ENCODE results near the gene C2CD4D. TPM values are rescaled to one million over a fixed set of nuclear protein-coding genes. Genes with fewer than 3 reads are reported as not detected.

Gene C2CD4D
- total RNA-seq, 1 donor from 2014 or later: 0.16 TPM

DNA sequence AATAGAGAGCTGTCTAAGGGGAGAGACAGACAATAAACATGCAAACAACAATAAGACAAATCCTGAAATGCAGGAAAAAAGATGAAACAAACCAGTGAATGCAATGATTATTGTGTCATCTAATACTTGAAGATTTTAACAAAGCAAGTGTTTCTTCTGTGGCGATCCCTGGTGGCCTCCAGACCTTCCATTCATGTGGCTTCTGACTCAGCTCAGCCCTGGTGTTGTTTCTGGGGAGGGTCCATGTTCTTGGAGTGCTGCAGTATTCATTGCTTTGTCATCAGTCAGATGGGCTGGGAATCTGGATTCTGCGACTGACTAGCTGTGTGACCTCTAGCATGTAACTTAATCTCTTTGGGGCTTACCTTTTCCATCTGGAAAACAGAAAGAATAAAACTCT, 1.5 kb upstream of the C2CD4D start:
- Histone ChIP-seq H3K27me3 (ENCODE audit: insufficient read depth, low read length) (peaks cover 21% of the 10 kb centered on the region), H3K9ac (ENCODE audit: low read length) (no peak overlapping the region), H3K4me3 (ENCODE audit: insufficient read depth, low read depth, low read length) (no peak overlapping the region), H2AFZ (ENCODE audit: low read depth, low read length) (no peak overlapping the region), H3K36me3 (ENCODE audit: insufficient read depth, low read length) (no peaks in the 10 kb centered on the region), H3K4me2 (ENCODE audit: low read length) (peak overlapping the region; percentile 81), H4K20me1 (ENCODE audit: insufficient read depth, low read length) (peaks cover 15% of the 10 kb centered on the region), H3K4me1 (ENCODE audit: insufficient read depth, low read length) (peaks cover 30% of the 10 kb centered on the region), H3K79me2 (ENCODE audit: insufficient read depth, low read length) (no peaks in the 10 kb centered on the region), H3K27ac (ENCODE audit: low read depth, low read length) (no peak overlapping the region), H3K9me3 (ENCODE audit: insufficient read depth, low read depth, low read length) (no peaks in the 10 kb centered on the region)
- H3K36me3 Mint-ChIP-seq (ENCODE audit: low read depth, unreplicated experiment): no peaks in the 10 kb centered on the region
- peak overlapping the region; percentile 36 for H3K4me3 Mint-ChIP-seq (ENCODE audit: unreplicated experiment)
- no peak for TF ChIP-seq EZH2 (IDR thresholded peaks at IDR 0.05; ENCODE audit: insufficient read depth, low read length)
- TF ChIP-seq, protein P1, sequence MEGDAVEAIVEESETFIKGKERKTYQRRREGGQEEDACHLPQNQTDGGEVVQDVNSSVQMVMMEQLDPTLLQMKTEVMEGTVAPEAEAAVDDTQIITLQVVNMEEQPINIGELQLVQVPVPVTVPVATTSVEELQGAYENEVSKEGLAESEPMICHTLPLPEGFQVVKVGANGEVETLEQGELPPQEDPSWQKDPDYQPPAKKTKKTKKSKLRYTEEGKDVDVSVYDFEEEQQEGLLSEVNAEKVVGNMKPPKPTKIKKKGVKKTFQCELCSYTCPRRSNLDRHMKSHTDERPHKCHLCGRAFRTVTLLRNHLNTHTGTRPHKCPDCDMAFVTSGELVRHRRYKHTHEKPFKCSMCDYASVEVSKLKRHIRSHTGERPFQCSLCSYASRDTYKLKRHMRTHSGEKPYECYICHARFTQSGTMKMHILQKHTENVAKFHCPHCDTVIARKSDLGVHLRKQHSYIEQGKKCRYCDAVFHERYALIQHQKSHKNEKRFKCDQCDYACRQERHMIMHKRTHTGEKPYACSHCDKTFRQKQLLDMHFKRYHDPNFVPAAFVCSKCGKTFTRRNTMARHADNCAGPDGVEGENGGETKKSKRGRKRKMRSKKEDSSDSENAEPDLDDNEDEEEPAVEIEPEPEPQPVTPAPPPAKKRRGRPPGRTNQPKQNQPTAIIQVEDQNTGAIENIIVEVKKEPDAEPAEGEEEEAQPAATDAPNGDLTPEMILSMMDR (IDR thresholded peaks at IDR 0.05; ENCODE audit: insufficient read depth, low read depth, low read length): no peak
- FAIRE-seq (peak; percentile 20), DNase-seq (ENCODE audit: low read depth) (peak; percentile 83)
- no peaks in the 10 kb centered on the region for H3K9me3 Mint-ChIP-seq (ENCODE audit: unreplicated experiment)
- H3K4me1 Mint-ChIP-seq (ENCODE audit: low read depth, unreplicated experiment): peaks cover 38% of the 10 kb centered on the region
- peaks cover 9% of the 10 kb centered on the region for H3K27me3 Mint-ChIP-seq (ENCODE audit: low read depth, unreplicated experiment)
- H3K27ac Mint-ChIP-seq (ENCODE audit: unreplicated experiment): peak overlapping the region; percentile 13

DNA sequence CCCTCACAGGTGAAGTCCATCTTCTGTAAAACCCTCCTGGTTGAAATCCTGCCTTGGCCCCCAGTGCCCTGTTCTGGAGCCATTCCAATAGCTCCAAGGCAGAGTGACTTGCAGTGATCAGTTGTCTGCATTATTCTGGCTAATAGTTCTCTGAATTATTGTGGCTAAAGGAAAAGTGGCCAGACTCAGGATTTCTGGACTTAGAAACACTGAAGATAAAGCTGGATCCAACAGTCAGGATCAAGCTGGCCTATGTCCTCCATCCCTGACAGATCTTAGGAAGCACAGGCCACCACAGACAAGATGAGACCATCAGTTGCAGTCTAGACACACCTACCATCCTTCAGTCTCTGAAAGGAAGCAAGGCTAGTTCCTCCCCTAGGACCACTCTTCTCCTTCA, 801 bp upstream of the C2CD4D start:
- H4K20me1 ChIP-seq (ENCODE audit: insufficient read depth, low read length): peaks cover 15% of the 10 kb centered on the region
- no peak overlapping the region for H3K9ac ChIP-seq (ENCODE audit: low read length)
- H3K27ac ChIP-seq (ENCODE audit: low read depth, low read length): no peak overlapping the region
- H3K4me2 ChIP-seq (ENCODE audit: low read length): peak overlapping the region; percentile 81
- Mint-ChIP-seq H3K4me1 (ENCODE audit: low read depth, unreplicated experiment) (peaks cover 35% of the 10 kb centered on the region), H3K4me3 (ENCODE audit: unreplicated experiment) (peak overlapping the region; percentile 31), H3K36me3 (ENCODE audit: low read depth, unreplicated experiment) (no peaks in the 10 kb centered on the region), H3K9me3 (ENCODE audit: unreplicated experiment) (no peaks in the 10 kb centered on the region), H3K27ac (ENCODE audit: unreplicated experiment) (peak overlapping the region; percentile 28), H3K27me3 (ENCODE audit: low read depth, unreplicated experiment) (peaks cover 11% of the 10 kb centered on the region)
- H2AFZ ChIP-seq (ENCODE audit: low read depth, low read length): no peak overlapping the region
- H3K79me2 ChIP-seq (ENCODE audit: insufficient read depth, low read length): no peaks in the 10 kb centered on the region
- peaks cover 27% of the 10 kb centered on the region for H3K4me1 ChIP-seq (ENCODE audit: insufficient read depth, low read length)
- peaks cover 21% of the 10 kb centered on the region for H3K27me3 ChIP-seq (ENCODE audit: insufficient read depth, low read length)
- H3K36me3 ChIP-seq (ENCODE audit: insufficient read depth, low read length): no peaks in the 10 kb centered on the region
- TF ChIP-seq EZH2 (IDR thresholded peaks at IDR 0.05; ENCODE audit: insufficient read depth, low read length): no peak
- TF ChIP-seq, protein P1 (IDR thresholded peaks at IDR 0.05; ENCODE audit: insufficient read depth, low read depth, low read length): no peak
- H3K9me3 ChIP-seq (ENCODE audit: insufficient read depth, low read depth, low read length): no peaks in the 10 kb centered on the region
- DNase-seq (ENCODE audit: low read depth) (no peak), FAIRE-seq (no peak)
- no peak overlapping the region for H3K4me3 ChIP-seq (ENCODE audit: insufficient read depth, low read depth, low read length)

DNA sequence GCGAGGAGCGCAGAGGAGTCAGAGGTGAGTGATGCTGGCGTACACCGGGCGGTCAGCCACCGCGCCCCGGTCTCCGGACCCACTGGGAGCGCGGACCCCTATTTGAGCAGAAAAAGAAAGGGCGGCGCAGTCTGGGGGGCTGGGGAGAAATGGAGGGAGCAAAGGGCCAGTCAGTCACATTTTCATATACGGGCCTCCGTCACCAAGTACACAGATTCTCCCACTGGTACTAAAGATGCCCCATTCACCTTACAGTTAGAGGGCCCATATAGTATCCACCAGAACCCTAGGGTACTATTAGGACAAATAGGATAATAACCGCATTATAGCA, 573 bp downstream of the C2CD4D start:
- peak overlapping the region; percentile 81 for H3K4me2 ChIP-seq (ENCODE audit: low read length)
- Mint-ChIP-seq H3K9me3 (ENCODE audit: unreplicated experiment) (no peaks in the 10 kb centered on the region), H3K4me3 (ENCODE audit: unreplicated experiment) (peak overlapping the region; percentile 69), H3K4me1 (ENCODE audit: low read depth, unreplicated experiment) (peaks cover 33% of the 10 kb centered on the region), H3K36me3 (ENCODE audit: low read depth, unreplicated experiment) (no peaks in the 10 kb centered on the region), H3K27ac (ENCODE audit: unreplicated experiment) (no peak overlapping the region), H3K27me3 (ENCODE audit: low read depth, unreplicated experiment) (peaks cover 7% of the 10 kb centered on the region)
- H3K36me3 ChIP-seq (ENCODE audit: insufficient read depth, low read length): no peaks in the 10 kb centered on the region
- H3K27me3 ChIP-seq (ENCODE audit: insufficient read depth, low read length): peaks cover 21% of the 10 kb centered on the region
- peaks cover 27% of the 10 kb centered on the region for H3K4me1 ChIP-seq (ENCODE audit: insufficient read depth, low read length)
- DNase-seq (ENCODE audit: low read depth): no peak
- H3K9ac ChIP-seq (ENCODE audit: low read length): no peak overlapping the region
- no peaks in the 10 kb centered on the region for H3K9me3 ChIP-seq (ENCODE audit: insufficient read depth, low read depth, low read length)
- TF ChIP-seq, protein P1 (IDR thresholded peaks at IDR 0.05; ENCODE audit: insufficient read depth, low read depth, low read length): no peak
- TF ChIP-seq EZH2 (IDR thresholded peaks at IDR 0.05; ENCODE audit: insufficient read depth, low read length): peak; percentile 25
- H3K4me3 ChIP-seq (ENCODE audit: insufficient read depth, low read depth, low read length): peak overlapping the region; percentile 40
- H2AFZ ChIP-seq (ENCODE audit: low read depth, low read length): peak overlapping the region; percentile 46
- no peaks in the 10 kb centered on the region for H3K79me2 ChIP-seq (ENCODE audit: insufficient read depth, low read length)
- no peak overlapping the region for H3K27ac ChIP-seq (ENCODE audit: low read depth, low read length)
- H4K20me1 ChIP-seq (ENCODE audit: insufficient read depth, low read length): peaks cover 15% of the 10 kb centered on the region
- no peak for FAIRE-seq
